ENCODE results near the gene ARAP1. TPM values are rescaled to one million over a fixed set of nuclear protein-coding genes. Genes with fewer than 3 reads are reported as not detected.
A peak's percentile ranks its signal among the peaks of the same experiment; 100 is the strongest.

The ARAP1 gene
- total RNA-seq, 4 donors from 2014 or later = 18.3 to 52.0 (median 26.0) TPM

- H3K4me3 ChIP-seq = no peak overlapping the region
- H3K9me3 ChIP-seq = no peaks in the 10 kb centered on the region
- H3K27me3 ChIP-seq = no peaks in the 10 kb centered on the region
- H3K27ac ChIP-seq = peak overlapping the region in 2 of 4 donors; percentile 10 to 43
- ATAC-seq = peak in 1 of 2 donors; percentile 25
- H3K4me1 ChIP-seq = no peaks in the 10 kb centered on the region
- peaks cover 0 to 22% of the 10 kb centered on the region in 2 donors for H3K36me3 ChIP-seq
- no peak for TF ChIP-seq POLR2A (IDR thresholded peaks at IDR 0.05)
- TF ChIP-seq CTCF (IDR thresholded peaks at IDR 0.05 in 4 of 5, conservative IDR thresholded peaks at IDR 0.05 in 1 of 5) = no peak
- peak in 1 of 2 donors; percentile 35 for DNase-seq
- in situ Hi-C loops (cut with MboI; ENCODE audit: low sequenced_read_pairs in 4 of 4) (no loop called here), intact Hi-C loops (cut with DNase I; ENCODE audit: low total_unique reads) (no loop called here)
Measured at GRCh38 chr11:72685560-72686480, 66.4 kb downstream of the ARAP1 start.

- Histone ChIP-seq H3K27ac (peak overlapping the region in 2 of 4 donors; percentile 13 to 37), H3K4me1 (no peaks in the 10 kb centered on the region), H3K27me3 (peaks cover 2 to 7% (median 4%) of the 10 kb centered on the region in 3 donors), H3K4me3 (no peak overlapping the region), H3K36me3 (peaks cover 0 to 22% of the 10 kb centered on the region in 2 donors), H3K9me3 (no peaks in the 10 kb centered on the region)
- in situ Hi-C loops (cut with MboI; ENCODE audit: low sequenced_read_pairs in 4 of 4) = no loop called here
- peak; percentile 14 to 62 (median 49) for TF ChIP-seq CTCF (IDR thresholded peaks at IDR 0.05 in 4 of 5, conservative IDR thresholded peaks at IDR 0.05 in 1 of 5)
- no peak for TF ChIP-seq POLR2A (IDR thresholded peaks at IDR 0.05)
- intact Hi-C loops (cut with DNase I; ENCODE audit: low total_unique reads) = no loop called here
- peak in 1 of 2 donors; percentile 68 for DNase-seq
- peak; percentile 17 to 51 for ATAC-seq
Measured at GRCh38 chr11:72684236-72684912, 67.8 kb downstream of the ARAP1 start.

- no peaks in the 10 kb centered on the region for H3K4me1 ChIP-seq
- in situ Hi-C loops (cut with MboI; ENCODE audit: low sequenced_read_pairs in 4 of 4) (no loop called here), intact Hi-C loops (cut with DNase I; ENCODE audit: low total_unique reads) (loop anchor here (2.0 kb wide), 1 partner anchor 99 kb away; no protein-coding TSS in a partner anchor)
- no peaks in the 10 kb centered on the region for H3K9me3 ChIP-seq
- peaks cover 0 to 17% of the 10 kb centered on the region in 2 donors for H3K36me3 ChIP-seq
- H3K4me3 ChIP-seq = no peak overlapping the region
- peaks cover 7 to 10% (median 9%) of the 10 kb centered on the region in 3 donors for H3K27me3 ChIP-seq
- ATAC-seq (peak; percentile 62 to 64), DNase-seq (peak in 1 of 2 donors; percentile 41)
- TF ChIP-seq POLR2A (IDR thresholded peaks at IDR 0.05) (no peak), CTCF (IDR thresholded peaks at IDR 0.05 in 4 of 5, conservative IDR thresholded peaks at IDR 0.05 in 1 of 5) (peak; percentile 80 to 94 (median 91))
- H3K27ac ChIP-seq = no peak overlapping the region
Measured at GRCh38 chr11:72683782-72684200, 68.4 kb downstream of the ARAP1 start.

- no peak for TF ChIP-seq POLR2A (IDR thresholded peaks at IDR 0.05)
- no peak for TF ChIP-seq CTCF (IDR thresholded peaks at IDR 0.05 in 4 of 5, conservative IDR thresholded peaks at IDR 0.05 in 1 of 5)
- Histone ChIP-seq H3K9me3 (no peaks in the 10 kb centered on the region), H3K36me3 (peaks cover 0 to 8% of the 10 kb centered on the region in 2 donors), H3K4me1 (no peaks in the 10 kb centered on the region), H3K27ac (no peak overlapping the region), H3K27me3 (peaks cover 16 to 18% (median 18%) of the 10 kb centered on the region in 3 donors), H3K4me3 (no peak overlapping the region)
- DNase-seq (no peak), ATAC-seq (no peak)
- intact Hi-C loops (cut with DNase I; ENCODE audit: low total_unique reads) (loop anchor here (2.0 kb wide), 1 partner anchor 98 kb away; no protein-coding TSS in a partner anchor), in situ Hi-C loops (cut with MboI; ENCODE audit: low sequenced_read_pairs in 4 of 4) (no loop called here)
Measured at GRCh38 chr11:72682858-72683243, 69.4 kb downstream of the ARAP1 start.

Measured in gastrocnemius medialis (tissue), 4 donors.